ENCODE data around the gene CNKSR3.

- TF ChIP-seq POLR2AphosphoS5 (IDR thresholded peaks at IDR 0.05; ENCODE audit: low read depth, low read length) (no peak), SIN3A (IDR thresholded peaks at IDR 0.05; ENCODE audit: borderline replicate concordance, insufficient read depth, low read length) (no peak)
These were observed 31.8 kb downstream of the CNKSR3 start for GRCh38 chr6:154478701-154479060.

Data from PFSK-1 (cell line).